ENCODE measurements around the gene PEAK3. TPM values are rescaled to one million over a fixed set of nuclear protein-coding genes. Genes with fewer than 3 reads are reported as not detected.

Gene PEAK3
- total and polyA plus RNA-seq, 10 of the 15 experiments (the other 5 are each of a cell fraction or from before 2014, with no cell fraction given): 0.03 to 0.10 (median 0.05) TPM; not detected in 7

DNA sequence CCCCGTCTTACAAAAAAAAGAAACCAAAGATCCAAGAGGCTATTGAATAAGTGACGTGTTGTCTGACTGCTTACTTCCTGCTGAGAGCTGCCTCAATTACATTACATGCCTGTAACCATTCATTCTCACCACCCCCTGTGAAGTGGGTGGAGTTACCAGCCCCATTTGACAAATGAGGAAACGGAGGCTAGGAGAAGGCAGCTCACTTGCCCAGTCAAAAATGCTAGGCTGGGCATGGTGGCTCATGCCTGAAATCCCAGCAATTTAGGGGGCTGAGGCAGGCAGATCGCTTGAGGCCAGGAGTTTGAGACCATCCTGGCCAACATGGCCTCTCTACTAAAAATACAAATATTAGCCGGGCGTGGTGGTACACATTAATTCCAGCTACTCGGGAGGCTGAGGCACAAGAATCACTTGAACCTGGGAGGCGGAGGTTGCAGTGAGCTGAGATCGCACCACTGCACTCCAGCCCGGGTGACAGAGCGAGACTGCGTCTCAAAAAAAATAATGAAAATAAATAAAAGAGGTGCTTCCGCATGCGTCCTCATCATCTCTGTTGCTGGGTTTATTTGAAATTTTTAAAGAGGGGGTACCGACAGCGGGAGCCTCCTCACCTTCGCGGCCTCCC is 45.9 kb upstream of the PEAK3 start (continued):
- TF ChIP-seq ZNF384 (IDR thresholded peaks at IDR 0.05; ENCODE audit: borderline replicate concordance, low read depth, low read length) (no peak), SRF (IDR thresholded peaks at IDR 0.05; ENCODE audit: low read depth in 2 of 2, low read length in 2 of 2) (no peak), HDAC2 (IDR thresholded peaks at IDR 0.05) (no peak), ATF7 (IDR thresholded peaks at IDR 0.05; ENCODE audit: low read depth) (peak; percentile 72), SMAD5 (IDR thresholded peaks at IDR 0.05; ENCODE audit: low read depth) (0 out of 2 replicates have a peak, but pooled peaks have one; percentile 2)
- TF ChIP-seq, protein P1, sequence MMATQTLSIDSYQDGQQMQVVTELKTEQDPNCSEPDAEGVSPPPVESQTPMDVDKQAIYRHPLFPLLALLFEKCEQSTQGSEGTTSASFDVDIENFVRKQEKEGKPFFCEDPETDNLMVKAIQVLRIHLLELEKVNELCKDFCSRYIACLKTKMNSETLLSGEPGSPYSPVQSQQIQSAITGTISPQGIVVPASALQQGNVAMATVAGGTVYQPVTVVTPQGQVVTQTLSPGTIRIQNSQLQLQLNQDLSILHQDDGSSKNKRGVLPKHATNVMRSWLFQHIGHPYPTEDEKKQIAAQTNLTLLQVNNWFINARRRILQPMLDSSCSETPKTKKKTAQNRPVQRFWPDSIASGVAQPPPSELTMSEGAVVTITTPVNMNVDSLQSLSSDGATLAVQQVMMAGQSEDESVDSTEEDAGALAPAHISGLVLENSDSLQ (IDR thresholded peaks at IDR 0.05): peak; percentile 85
- TF ChIP-seq, protein P2, sequence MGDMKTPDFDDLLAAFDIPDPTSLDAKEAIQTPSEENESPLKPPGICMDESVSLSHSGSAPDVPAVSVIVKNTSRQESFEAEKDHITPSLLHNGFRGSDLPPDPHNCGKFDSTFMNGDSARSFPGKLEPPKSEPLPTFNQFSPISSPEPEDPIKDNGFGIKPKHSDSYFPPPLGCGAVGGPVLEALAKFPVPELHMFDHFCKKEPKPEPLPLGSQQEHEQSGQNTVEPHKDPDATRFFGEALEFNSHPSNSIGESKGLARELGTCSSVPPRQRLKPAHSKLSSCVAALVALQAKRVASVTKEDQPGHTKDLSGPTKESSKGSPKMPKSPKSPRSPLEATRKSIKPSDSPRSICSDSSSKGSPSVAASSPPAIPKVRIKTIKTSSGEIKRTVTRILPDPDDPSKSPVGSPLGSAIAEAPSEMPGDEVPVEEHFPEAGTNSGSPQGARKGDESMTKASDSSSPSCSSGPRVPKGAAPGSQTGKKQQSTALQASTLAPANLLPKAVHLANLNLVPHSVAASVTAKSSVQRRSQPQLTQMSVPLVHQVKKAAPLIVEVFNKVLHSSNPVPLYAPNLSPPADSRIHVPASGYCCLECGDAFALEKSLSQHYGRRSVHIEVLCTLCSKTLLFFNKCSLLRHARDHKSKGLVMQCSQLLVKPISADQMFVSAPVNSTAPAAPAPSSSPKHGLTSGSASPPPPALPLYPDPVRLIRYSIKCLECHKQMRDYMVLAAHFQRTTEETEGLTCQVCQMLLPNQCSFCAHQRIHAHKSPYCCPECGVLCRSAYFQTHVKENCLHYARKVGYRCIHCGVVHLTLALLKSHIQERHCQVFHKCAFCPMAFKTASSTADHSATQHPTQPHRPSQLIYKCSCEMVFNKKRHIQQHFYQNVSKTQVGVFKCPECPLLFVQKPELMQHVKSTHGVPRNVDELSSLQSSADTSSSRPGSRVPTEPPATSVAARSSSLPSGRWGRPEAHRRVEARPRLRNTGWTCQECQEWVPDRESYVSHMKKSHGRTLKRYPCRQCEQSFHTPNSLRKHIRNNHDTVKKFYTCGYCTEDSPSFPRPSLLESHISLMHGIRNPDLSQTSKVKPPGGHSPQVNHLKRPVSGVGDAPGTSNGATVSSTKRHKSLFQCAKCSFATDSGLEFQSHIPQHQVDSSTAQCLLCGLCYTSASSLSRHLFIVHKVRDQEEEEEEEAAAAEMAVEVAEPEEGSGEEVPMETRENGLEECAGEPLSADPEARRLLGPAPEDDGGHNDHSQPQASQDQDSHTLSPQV (IDR thresholded peaks at IDR 0.05): no peak
